GM12878 (cell line): ENCODE measurements around the gene DIPK1A.

Experiments used
- CTCF ChIP-seq, 3 experiments: IDR thresholded peaks in 2 of 3; conservative IDR thresholded peaks in 1 of 3; 2 replicates each; pipeline ENCODE4 v1.5.1; 2011; ENCODE audit warnings: low read depth in 3 of 3, low read length in 3 of 3, mild to moderate bottlenecking in 3 of 3, control low read depth in 2 of 3, moderate library complexity in 2 of 3, inconsistent platforms in 1 of 3, mixed read lengths in 1 of 3; ENCODE audit not compliant: control insufficient read depth in 2 of 3, insufficient read depth in 1 of 3; ENCODE audit errors: extremely low read depth in 1 of 3
- E2F4 ChIP-seq: IDR thresholded peaks from 2 replicates; pipeline ENCODE4 v1.6.1; 2012; ENCODE audit warnings: low read depth, low read length, improper control_type of control experiment
- EZH2 ChIP-seq: IDR thresholded peaks from 2 replicates; pipeline ENCODE4 v1.6.1; 2012; ENCODE audit warnings: low read depth, mild to moderate bottlenecking, control low read depth, inconsistent platforms, low read length, borderline replicate concordance; ENCODE audit not compliant: control insufficient read depth
- MAX ChIP-seq: IDR thresholded peaks from 2 replicates; pipeline ENCODE4 v1.6.1; 2012; ENCODE audit warnings: low read depth, low read length, improper control_type of control experiment
- POLR2AphosphoS5 ChIP-seq: IDR thresholded peaks from 2 replicates; pipeline ENCODE4 v1.6.1; 2011; ENCODE audit warnings: mild to moderate bottlenecking, low read length, inconsistent platforms
- SMC3 ChIP-seq: IDR thresholded peaks from 2 replicates; pipeline ENCODE4 v1.6.1; 2011; ENCODE audit warnings: low read length, improper control_type of control experiment, borderline replicate concordance
- SREBF2 ChIP-seq: IDR thresholded peaks from 2 replicates; pipeline ENCODE4 v1.6.1; 2012; ENCODE audit warnings: mild to moderate bottlenecking, low read length
- TF ChIP-seq, protein P1 (sequence below): IDR thresholded peaks from 2 replicates; pipeline ENCODE4 v1.6.1; 2011; ENCODE audit warnings: low read depth, mild to moderate bottlenecking, low read length, moderate library complexity, borderline replicate concordance; ENCODE audit errors: extremely low read depth

DNA sequence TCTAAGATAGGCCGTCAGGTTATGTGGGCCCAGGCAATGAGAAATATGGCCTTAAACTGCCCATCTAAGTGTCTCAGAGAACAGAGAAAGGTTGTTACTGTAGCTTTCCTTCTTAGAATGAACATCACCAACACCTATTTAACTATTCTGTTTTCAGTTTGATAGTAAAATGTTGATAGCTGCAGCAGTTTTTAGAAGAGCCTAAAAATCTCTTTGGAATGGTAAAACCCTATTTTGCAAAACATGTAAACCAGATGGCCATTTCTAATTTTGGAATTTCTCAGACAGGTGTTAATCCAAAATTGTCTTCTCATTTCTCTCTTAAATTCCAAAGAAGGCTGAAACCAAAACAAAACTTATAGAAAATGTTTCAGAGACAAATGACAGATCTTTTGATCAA is 57.5 kb downstream of the DIPK1A start:
- no peak for TF ChIP-seq SREBF2
- no peak for TF ChIP-seq MAX
- TF ChIP-seq, protein P1, sequence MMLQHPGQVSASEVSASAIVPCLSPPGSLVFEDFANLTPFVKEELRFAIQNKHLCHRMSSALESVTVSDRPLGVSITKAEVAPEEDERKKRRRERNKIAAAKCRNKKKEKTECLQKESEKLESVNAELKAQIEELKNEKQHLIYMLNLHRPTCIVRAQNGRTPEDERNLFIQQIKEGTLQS: no peak
- no peak for TF ChIP-seq SMC3
- TF ChIP-seq E2F4: no peak
- TF ChIP-seq CTCF (IDR thresholded peaks at IDR 0.05 in 2 of 3, conservative IDR thresholded peaks at IDR 0.05 in 1 of 3; ENCODE audit: control insufficient read depth in 2 of 3, extremely low read depth in 1 of 3, insufficient read depth in 1 of 3, low read depth in 3 of 3, low read length in 3 of 3): no peak
- no peak for TF ChIP-seq EZH2
- TF ChIP-seq POLR2AphosphoS5: no peak
